Subcutaneous abdominal adipose tissue (tissue), 5 donors: Measurements from ENCODE around the gene GOLGA7B.
A peak's percentile ranks its signal among the peaks of the same experiment; 100 is the strongest.

ENCODE experiments used
- H3K27ac ChIP-seq: one replicate; pipeline ENCODE4 v1.7.0; 2013; ENCODE audit warnings: low read depth, mild to moderate bottlenecking, inconsistent platforms, low read length, moderate library complexity
- H3K27me3 ChIP-seq, 5 donors: one replicate each; pipeline ENCODE4 v1.7.0; 2013; ENCODE audit warnings: low read length in 5 of 5, inconsistent platforms in 1 of 5; ENCODE audit not compliant: control insufficient read depth in 5 of 5, insufficient read depth in 4 of 5
- H3K36me3 ChIP-seq, 5 donors: one replicate each; pipeline ENCODE4 v1.7.0; 2013; ENCODE audit warnings: low read length in 5 of 5; ENCODE audit not compliant: control insufficient read depth in 5 of 5, insufficient read depth in 5 of 5
- H3K4me1 ChIP-seq, 5 donors: one replicate each; pipeline ENCODE4 v1.7.0; 2013; ENCODE audit warnings: low read length in 5 of 5, mild to moderate bottlenecking in 3 of 5, moderate library complexity in 1 of 5; ENCODE audit not compliant: control insufficient read depth in 5 of 5, insufficient read depth in 5 of 5
- H3K4me3 ChIP-seq, 5 donors: one replicate each; pipeline ENCODE4 v1.7.0; 2013; ENCODE audit warnings: low read length in 5 of 5, low read depth in 1 of 5
- H3K9ac ChIP-seq, 5 donors: one replicate each; pipeline ENCODE4 v1.7.0; 2013; ENCODE audit warnings: low read length in 5 of 5, mild to moderate bottlenecking in 4 of 5, moderate library complexity in 3 of 5
- H3K9me3 ChIP-seq, 5 donors: one replicate each; pipeline ENCODE4 v1.7.0; 2013; ENCODE audit warnings: low read length in 5 of 5; ENCODE audit not compliant: control insufficient read depth in 5 of 5
- donor health status: healthy.
- donor health status: healthy.
- donor health status: healthy.
- donor health status: healthy.
- donor health status: healthy.

Gene GOLGA7B

DNA sequence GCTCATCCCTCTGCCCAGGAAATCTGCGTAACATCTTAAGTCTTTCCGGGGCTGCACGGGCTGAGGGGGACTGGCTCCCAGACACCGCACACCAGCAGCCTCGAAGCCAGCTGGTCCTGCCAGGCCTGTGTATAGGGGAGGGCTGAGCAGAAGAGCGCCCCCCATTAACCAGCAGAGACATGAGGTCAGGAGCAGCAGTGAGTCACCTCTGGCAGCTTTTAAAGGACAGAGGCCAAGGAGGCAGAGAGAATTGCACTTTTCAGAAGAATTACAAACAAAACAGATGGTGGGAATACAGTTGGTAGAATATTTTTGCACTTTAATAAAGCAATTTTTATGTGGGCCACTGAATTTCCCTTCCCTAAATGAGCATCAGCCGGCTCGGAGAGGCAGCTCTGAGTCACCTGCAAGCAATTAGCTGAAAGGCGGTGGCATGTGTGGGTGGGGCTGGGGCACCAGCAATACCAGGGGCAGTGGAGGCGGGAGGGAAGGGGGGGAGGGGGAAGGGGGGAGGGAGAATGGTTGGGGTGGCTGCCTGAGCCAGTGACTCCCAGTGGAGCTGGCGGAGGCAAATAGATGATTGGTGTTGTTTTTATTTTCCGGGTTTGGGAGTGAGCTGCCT lies 39.1 kb downstream of the GOLGA7B start:
- Histone ChIP-seq H3K27me3 (peaks cover 0 to 22% (median 9%) of the 10 kb centered on the region in 5 donors), H3K4me3 (no peak overlapping the region), H3K9me3 (no peaks in the 10 kb centered on the region), H3K36me3 (no peaks in the 10 kb centered on the region), H3K27ac (no peak overlapping the region), H3K4me1 (peaks cover 0 to 3% (median 0%) of the 10 kb centered on the region in 5 donors), H3K9ac (no peak overlapping the region)

DNA sequence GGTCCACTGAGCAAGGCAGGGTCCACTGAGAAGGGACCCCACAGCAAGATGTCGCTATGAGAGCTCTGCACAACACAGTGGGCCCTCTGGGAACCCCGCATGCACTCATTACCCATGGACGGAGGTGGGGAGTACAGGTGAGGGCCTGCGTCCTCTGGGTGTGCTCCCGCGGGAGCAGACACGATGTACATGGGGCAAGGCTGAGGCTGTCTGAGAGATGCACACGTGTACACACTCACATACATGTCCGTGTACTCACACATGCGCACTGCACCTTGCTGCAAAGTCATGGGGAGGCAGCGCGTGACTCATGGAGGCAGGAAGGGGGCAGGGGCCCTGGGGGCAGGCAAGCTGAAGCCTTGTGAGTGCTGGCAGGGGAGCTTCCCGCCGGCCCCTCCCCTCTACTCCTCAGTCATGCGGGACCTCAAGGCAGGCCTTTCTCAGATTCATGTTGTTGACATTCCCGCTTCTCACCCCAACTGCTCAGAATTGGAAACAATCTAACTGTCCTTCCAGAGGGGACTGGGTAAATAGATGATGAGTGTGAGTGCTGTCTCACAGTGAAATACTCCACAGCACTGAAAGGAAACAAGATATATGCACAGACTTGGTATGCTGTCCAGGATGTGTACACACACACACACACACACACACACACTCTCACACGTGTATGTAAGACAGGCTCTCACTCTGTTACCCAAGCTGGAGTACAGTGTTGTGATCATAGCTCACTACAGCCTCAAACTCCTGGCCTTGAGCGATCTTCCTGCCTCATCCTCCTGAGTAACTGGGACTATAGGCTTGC lies 40.0 kb downstream of the GOLGA7B start:
- H3K27me3 ChIP-seq = peaks cover 0 to 26% (median 9%) of the 10 kb centered on the region in 5 donors
- H3K27ac ChIP-seq = no peak overlapping the region

GRCh38 chr10:97891497-97892167 lies 42.0 kb downstream of the GOLGA7B start:
- no peak overlapping the region for H3K27ac ChIP-seq
- H3K9me3 ChIP-seq = no peaks in the 10 kb centered on the region
- H3K4me3 ChIP-seq = no peak overlapping the region
- no peak overlapping the region for H3K9ac ChIP-seq
- peaks cover 5 to 30% (median 11%) of the 10 kb centered on the region in 5 donors for H3K27me3 ChIP-seq
- peaks cover 0 to 15% (median 0%) of the 10 kb centered on the region in 5 donors for H3K4me1 ChIP-seq
- no peaks in the 10 kb centered on the region for H3K36me3 ChIP-seq

More for the DNA sequence above, 40.0 kb downstream of the GOLGA7B start:
- Histone ChIP-seq H3K9me3 (no peaks in the 10 kb centered on the region), H3K4me1 (peaks cover 0 to 3% (median 0%) of the 10 kb centered on the region in 5 donors), H3K36me3 (no peaks in the 10 kb centered on the region), H3K9ac (no peak overlapping the region), H3K4me3 (no peak overlapping the region)

- H3K36me3 ChIP-seq = no peaks in the 10 kb centered on the region
- H3K4me1 ChIP-seq = peaks cover 0 to 19% (median 0%) of the 10 kb centered on the region in 5 donors
- H3K9me3 ChIP-seq = no peaks in the 10 kb centered on the region
- no peak overlapping the region for H3K4me3 ChIP-seq
- H3K27ac ChIP-seq = no peak overlapping the region
- H3K27me3 ChIP-seq = peaks cover 5 to 35% (median 11%) of the 10 kb centered on the region in 5 donors
- no peak overlapping the region for H3K9ac ChIP-seq
These were observed 42.9 kb downstream of the GOLGA7B start for GRCh38 chr10:97892506-97892905.

DNA sequence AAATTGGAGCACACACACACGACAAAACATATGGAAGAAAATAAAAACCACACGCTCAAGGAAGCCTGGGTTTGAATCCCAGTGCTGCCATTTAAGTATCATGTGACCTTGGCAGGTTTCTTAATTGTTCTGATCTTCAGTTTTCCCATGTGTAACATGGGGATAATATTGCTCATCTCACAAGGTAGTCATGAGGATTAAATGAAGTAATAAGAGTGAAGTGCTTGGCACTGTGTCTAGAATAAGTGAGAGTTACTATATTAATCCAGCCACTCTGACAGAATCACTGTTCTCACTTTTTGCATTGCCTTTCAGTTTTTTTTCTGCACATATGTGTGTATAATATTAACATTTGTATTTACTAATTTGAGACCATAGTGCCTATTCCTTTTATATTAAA lies 43.3 kb downstream of the GOLGA7B start:
- no peak overlapping the region for H3K4me3 ChIP-seq
- H3K36me3 ChIP-seq = no peaks in the 10 kb centered on the region
- no peak overlapping the region for H3K27ac ChIP-seq
- H3K4me1 ChIP-seq = peaks cover 0 to 19% (median 0%) of the 10 kb centered on the region in 5 donors
- no peak overlapping the region for H3K9ac ChIP-seq
- no peaks in the 10 kb centered on the region for H3K9me3 ChIP-seq
- peaks cover 5 to 33% (median 11%) of the 10 kb centered on the region in 5 donors for H3K27me3 ChIP-seq

GRCh38 chr10:97894092-97894491 lies 44.4 kb downstream of the GOLGA7B start:
- H3K9me3 ChIP-seq = no peaks in the 10 kb centered on the region
- H3K9ac ChIP-seq = no peak overlapping the region
- peaks cover 0 to 27% (median 5%) of the 10 kb centered on the region in 5 donors for H3K4me1 ChIP-seq
- H3K4me3 ChIP-seq = no peak overlapping the region
- no peak overlapping the region for H3K27ac ChIP-seq
- H3K36me3 ChIP-seq = no peaks in the 10 kb centered on the region
- H3K27me3 ChIP-seq = peaks cover 5 to 29% (median 9%) of the 10 kb centered on the region in 5 donors

DNA sequence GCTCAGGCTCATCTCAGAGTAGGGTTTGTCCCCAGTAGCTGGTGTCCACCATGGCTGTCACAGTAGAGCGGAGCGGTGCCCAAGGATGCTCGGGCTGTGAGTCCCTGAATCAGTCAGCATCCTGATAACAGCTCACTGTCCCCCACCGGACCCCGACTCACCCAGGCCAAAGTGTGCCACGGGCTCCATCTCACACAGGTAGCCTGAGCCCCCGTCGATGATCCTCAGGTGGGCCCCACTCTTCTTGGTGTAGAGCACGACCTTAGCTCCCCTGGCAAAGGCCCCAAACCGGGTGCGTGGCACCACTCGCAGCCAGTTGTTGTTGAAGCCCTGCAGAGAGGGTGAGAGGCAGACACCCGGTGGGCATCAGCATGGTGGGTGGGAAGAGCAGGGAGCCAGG lies 45.4 kb downstream of the GOLGA7B start:
- Histone ChIP-seq H3K4me1 (peaks cover 0 to 27% (median 5%) of the 10 kb centered on the region in 5 donors), H3K4me3 (no peak overlapping the region), H3K9me3 (no peaks in the 10 kb centered on the region), H3K36me3 (no peaks in the 10 kb centered on the region), H3K27me3 (peaks cover 0 to 22% (median 9%) of the 10 kb centered on the region in 5 donors), H3K27ac (no peak overlapping the region), H3K9ac (no peak overlapping the region)

DNA sequence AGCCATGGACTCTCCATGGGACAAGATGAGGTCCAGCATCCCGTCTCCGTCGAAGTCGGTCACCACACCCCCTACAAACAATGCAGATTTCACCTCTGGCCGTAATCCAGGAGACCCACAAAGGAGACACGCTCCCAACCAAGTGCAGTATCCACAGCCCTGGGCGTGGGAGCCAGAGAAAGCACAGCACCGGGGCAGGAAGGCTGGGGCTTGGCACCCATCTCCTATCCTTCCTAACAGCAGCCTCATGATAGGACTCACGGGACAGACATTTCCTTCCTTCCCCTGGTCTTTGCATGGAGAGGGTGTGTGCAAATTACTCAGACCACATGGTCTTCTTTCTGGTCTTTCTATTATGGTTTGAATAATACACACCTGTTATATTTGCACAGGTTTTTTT lies 46.3 kb downstream of the GOLGA7B start:
- Histone ChIP-seq H3K9me3 (no peaks in the 10 kb centered on the region), H3K36me3 (no peaks in the 10 kb centered on the region), H3K9ac (no peak overlapping the region), H3K27ac (no peak overlapping the region), H3K4me3 (peak overlapping the region in 1 of 5 donors; percentile 23), H3K4me1 (peaks cover 0 to 27% (median 5%) of the 10 kb centered on the region in 5 donors), H3K27me3 (peaks cover 0 to 22% (median 9%) of the 10 kb centered on the region in 5 donors)

GRCh38 chr10:97896756-97897358 lies 47.2 kb downstream of the GOLGA7B start:
- H3K27me3 ChIP-seq = peaks cover 3 to 27% (median 12%) of the 10 kb centered on the region in 5 donors
- peaks cover 0 to 27% (median 5%) of the 10 kb centered on the region in 5 donors for H3K4me1 ChIP-seq
- H3K36me3 ChIP-seq = no peaks in the 10 kb centered on the region
- no peak overlapping the region for H3K4me3 ChIP-seq
- H3K9ac ChIP-seq = no peak overlapping the region
- H3K27ac ChIP-seq = no peak overlapping the region
- H3K9me3 ChIP-seq = no peaks in the 10 kb centered on the region
